GM12878 (cell line): ENCODE results near the gene NRXN3. TPM values are rescaled to one million over a fixed set of nuclear protein-coding genes. Genes with fewer than 3 reads are reported as not detected.

Experiments
- ATAC-seq: fragments of 200-7000 bp; cut with Tn5 transposase; 3 replicates; pipeline ENCODE4 v1.9.1; 2020; ENCODE audit warnings: mild to moderate bottlenecking, moderate library complexity
- BruUV-seq: library from RNA; stranded (reverse); fragments of 400-500 nt; replicated peaks from 2 replicates; lab custom pipeline; 2021; lab: Mats Ljungman, UMichigan
- CTCF ChIA-PET: fragments of 300-600 bp; sonication (Branson Sonifier 250); formaldehyde crosslinking; extraction: SDS; loops from one replicate; lab custom pipeline; 2021; ENCODE audit warnings: inconsistent platforms; lab: Yijun Ruan, JAX
- POLR2A ChIA-PET: fragments of 350-600 bp; formaldehyde crosslinking; extraction: SDS; loops from one replicate; lab custom pipeline; 2021; ENCODE audit warnings: inconsistent platforms; lab: Charles Lee
- RAD21 ChIA-PET: fragments of 300-600 bp; sonication (Branson Sonifier 250); formaldehyde crosslinking; loops from one replicate; lab custom pipeline; 2023; ENCODE audit warnings: antibody characterized with exemption; ENCODE audit not compliant: unreplicated experiment; lab: Charles Lee
- SMC1A ChIA-PET: fragments of 300-600 bp; sonication (Branson Sonifier 250); formaldehyde crosslinking; loops from one replicate; lab custom pipeline; 2023; ENCODE audit not compliant: unreplicated experiment, uncharacterized antibody; lab: Charles Lee
- DNase-seq: peaks from one replicate; pipeline ENCODE4 v3.0.0-alpha.2; 2011; ENCODE audit warnings: low read depth, low spot score
- FAIRE-seq: peaks from 3 replicates; lab custom pipeline; 2011; peaks lifted over from hg19 to GRCh38; lab: Jason Lieb, UNC
- H2AFZ ChIP-seq: 2 replicates; pipeline ENCODE4 v1.6.0; 2011; ENCODE audit warnings: low read depth, low read length, control low read depth; ENCODE audit not compliant: control insufficient read depth
- H3K27ac ChIP-seq: 2 replicates; pipeline ENCODE4 v1.5.1; 2011; ENCODE audit warnings: control low read depth; ENCODE audit not compliant: control insufficient read depth, insufficient read depth
- H3K27me3 ChIP-seq, 2 experiments: replicated peaks in 1 of 2; 2 replicates each; pipeline versions ENCODE4 v1.6.0 to v1.6.1; 2011; ENCODE audit warnings: low read length in 1 of 2; ENCODE audit not compliant: control insufficient read depth in 2 of 2, insufficient read depth in 2 of 2
- H3K36me3 ChIP-seq, 2 experiments: 2 replicates each; pipeline ENCODE4 v1.5.1; 2011; ENCODE audit warnings: low read length in 1 of 2; ENCODE audit not compliant: control insufficient read depth in 2 of 2, insufficient read depth in 2 of 2
- H3K4me1 ChIP-seq: 2 replicates; pipeline ENCODE4 v1.6.1; 2011; ENCODE audit warnings: mild to moderate bottlenecking, low read length, moderate library complexity, mixed read lengths; ENCODE audit not compliant: control insufficient read depth, insufficient read depth
- H3K4me2 ChIP-seq: 2 replicates; pipeline ENCODE4 v1.6.0; 2011; ENCODE audit warnings: control low read depth; ENCODE audit not compliant: control insufficient read depth, insufficient read depth
- H3K4me3 ChIP-seq: fragments of 200-600 bp; sonication (generic); 2 replicates; pipeline ENCODE4 v1.5.1; 2016
- H3K79me2 ChIP-seq: 2 replicates; pipeline ENCODE4 v1.6.0; 2011; ENCODE audit warnings: low read length; ENCODE audit not compliant: control insufficient read depth, insufficient read depth
- H3K9ac ChIP-seq: 2 replicates; pipeline ENCODE4 v1.8.0; 2011; ENCODE audit warnings: low read length, control low read depth, mixed read lengths; ENCODE audit not compliant: control insufficient read depth, insufficient read depth
- H3K9me3 ChIP-seq: replicated peaks from 3 replicates; pipeline ENCODE4 v1.5.1; 2011; ENCODE audit warnings: mild to moderate bottlenecking, low read length; ENCODE audit not compliant: control insufficient read depth, insufficient read depth
- H4K20me1 ChIP-seq: 2 replicates; pipeline ENCODE4 v1.6.0; 2011; ENCODE audit not compliant: control insufficient read depth, insufficient read depth
- BRCA1 ChIP-seq: IDR thresholded peaks from 2 replicates; pipeline ENCODE4 v1.6.1; 2011; ENCODE audit warnings: low read depth, low read length, improper control_type of control experiment
- HDGF ChIP-seq: fragments of 450-650 bp; IDR thresholded peaks from 2 replicates; pipeline ENCODE4 v1.6.1; 2016; ENCODE audit warnings: antibody characterized with exemption
- IRF3 ChIP-seq: fragments of 450-650 bp; IDR thresholded peaks from 2 replicates; pipeline ENCODE4 v1.6.1; 2014; ENCODE audit warnings: mild to moderate bottlenecking
- MTA2 ChIP-seq: fragments of 450-650 bp; IDR thresholded peaks from 2 replicates; pipeline ENCODE4 v1.6.1; 2016; ENCODE audit warnings: low read depth, mild to moderate bottlenecking, moderate library complexity
- NBN ChIP-seq: fragments of 450-650 bp; IDR thresholded peaks from 2 replicates; pipeline ENCODE4 v1.6.1; 2016
- REST ChIP-seq: IDR thresholded peaks from 2 replicates; pipeline ENCODE4 v1.6.1; 2012; ENCODE audit warnings: mild to moderate bottlenecking, low read depth, low read length
- SPI1 ChIP-seq: IDR thresholded peaks from 2 replicates; pipeline ENCODE4 v1.6.1; 2011; ENCODE audit warnings: low read depth, mild to moderate bottlenecking, low read length, moderate library complexity, borderline replicate concordance; ENCODE audit not compliant: insufficient read depth
- TCF3 ChIP-seq: IDR thresholded peaks from 2 replicates; pipeline ENCODE4 v1.6.1; 2012; ENCODE audit warnings: low read depth, mild to moderate bottlenecking, low read length, borderline replicate concordance; ENCODE audit not compliant: insufficient read depth
- WRNIP1 ChIP-seq: IDR thresholded peaks from 2 replicates; pipeline ENCODE4 v1.6.1; 2011; ENCODE audit warnings: low read depth, low read length, improper control_type of control experiment, borderline replicate concordance
- WGBS: methylation state at CpG from one replicate; pipeline ENCODE4 v1.1.6; 2016; ENCODE audit warnings: low lambda C conversion rate; ENCODE audit not compliant: insufficient replicate concordance, insufficient coverage; ENCODE audit errors: missing lambda C conversion rate; 5-methylcytosine and 5-hydroxymethylcytosine counted together
- in situ Hi-C: fragments of 300-500 bp; cut with MboI; formaldehyde crosslinking; loops from 9 replicates; pipeline ENCODE4 v1.14.3; 2018; ENCODE audit warnings: mixed read lengths
- intact Hi-C: fragments of 100-400 bp; cut with micrococcal nuclease; formaldehyde crosslinking; loops from one replicate; pipeline ENCODE4 v1.14.2; 2022; ENCODE audit not compliant: unreplicated experiment
- polyA plus RNA-seq, 11 experiments: library from polyadenylated mRNA; depleted of rRNA in 4 of 11; unstranded in 6 of 11; stranded (reverse) in 5 of 11; fragments of >200 nt; fragmentation: Nextera tagmentation in 4 of 11; fragmentation: Illumina TruSeq in 1 of 11; extraction: Ambion mirVana in 4 of 11; extraction: Trizol in 1 of 11; gene quantifications; 1 replicate in 1 of 11; 2 replicates in 10 of 11; pipeline versions ENCODE4 v1.2.1 to v1.2.3, GENCODE V29; 2011 to 2016; ENCODE audit warnings: inconsistent platforms in 2 of 11, missing spikeins in 2 of 11, low read depth in 1 of 11
- total RNA-seq, 4 experiments: library from RNA; depleted of rRNA in 3 of 4; stranded (reverse); fragments of >200 nt in 3 of 4; fragmentation: Illumina TruSeq in 1 of 4; extraction: Trizol in 1 of 4; gene quantifications; 2 replicates each; pipeline versions ENCODE4 v1.2.1 to v1.2.3, GENCODE V29; 2013 to 2021

The NRXN3 gene
- total and polyA plus RNA-seq, 10 of the 15 experiments (the other 5 are each of a cell fraction or from before 2014, with no cell fraction given): 0.52 to 3.3 (median 1.4) TPM

GRCh38 chr14:79419571-79420327 is 1249.6 kb downstream of the NRXN3 start:
- H4K20me1 ChIP-seq: no peaks in the 10 kb centered on the region
- ChIA-PET RAD21 (no interaction called here), CTCF (no interaction called here), POLR2A (no interaction called here), SMC1A (no interaction called here)
- TF ChIP-seq BRCA1 (no peak), WRNIP1 (no peak), SPI1 (peak; percentile 41; the same call in 1 of the 2 replicates), NBN (no peak)
- FAIRE-seq (no peak), DNase-seq (no peak), ATAC-seq (no peak)
- H2AFZ ChIP-seq: no peak overlapping the region
- no peaks in the 10 kb centered on the region for H3K27me3 ChIP-seq
- no peak overlapping the region for H3K4me3 ChIP-seq
- H3K4me2 ChIP-seq: no peak overlapping the region
- no peaks in the 10 kb centered on the region for H3K79me2 ChIP-seq
- H3K9ac ChIP-seq: no peak overlapping the region
- intact Hi-C loops (no loop called here), in situ Hi-C loops (no loop called here)
- no peaks in the 10 kb centered on the region for H3K36me3 ChIP-seq
- H3K27ac ChIP-seq: no peak overlapping the region
- BruUV-seq: no TSS peak
- 39% methylated on average over 1 of the region's 1 CpG for WGBS
- H3K4me1 ChIP-seq: no peaks in the 10 kb centered on the region
- H3K9me3 ChIP-seq: no peaks in the 10 kb centered on the region

GRCh38 chr14:79420725-79421124 is 1250.6 kb downstream of the NRXN3 start:
- Histone ChIP-seq H3K4me2 (no peak overlapping the region), H4K20me1 (no peaks in the 10 kb centered on the region), H3K4me1 (no peaks in the 10 kb centered on the region), H3K9ac (no peak overlapping the region)
- in situ Hi-C loops: no loop called here
- intact Hi-C loops: no loop called here
- no TSS peak for BruUV-seq
- no peak for TF ChIP-seq TCF3
- no peak for TF ChIP-seq HDGF
- TF ChIP-seq IRF3: no peak
- no peak for TF ChIP-seq REST
- TF ChIP-seq MTA2: no peak
- TF ChIP-seq, all 136 proteins: peak for 0
- ChIA-PET RAD21 (no interaction called here), CTCF (no interaction called here), SMC1A (no interaction called here), POLR2A (no interaction called here)
- no peaks in the 10 kb centered on the region for H3K36me3 ChIP-seq
- 0% methylated on average over 2 of the region's 2 CpGs for WGBS
- H3K27me3 ChIP-seq: no peaks in the 10 kb centered on the region
- no peak overlapping the region for H2AFZ ChIP-seq
- DNase-seq (no peak), FAIRE-seq (no peak), ATAC-seq (no peak)
- H3K79me2 ChIP-seq: no peaks in the 10 kb centered on the region
- no peaks in the 10 kb centered on the region for H3K9me3 ChIP-seq
- no peak overlapping the region for H3K27ac ChIP-seq
- no peak overlapping the region for H3K4me3 ChIP-seq
